Calu3 (cell line): Measurements from ENCODE around the gene HES6. TPM values are rescaled to one million over a fixed set of nuclear protein-coding genes. Genes with fewer than 3 reads are reported as not detected.
A peak's percentile ranks its signal among the peaks of the same experiment; 100 is the strongest.

Source experiments
- BruUV-seq: library from RNA; stranded (reverse); fragments of 400-500 nt; replicated peaks from 2 replicates; lab custom pipeline; 2021; lab: Mats Ljungman, UMichigan
- CTCF ChIA-PET: fragments of 300-600 bp; sonication (Branson Sonifier 250); formaldehyde crosslinking; loops from one replicate; lab custom pipeline; 2022; ENCODE audit warnings: antibody characterized with exemption; lab: Charles Lee
- DNase-seq: peaks from one replicate; pipeline ENCODE4 v3.0.0; 2022
- H3K27ac Mint-ChIP-seq: one replicate; pipeline ENCODE4 v1.8.0; 2022; ENCODE audit warnings: mixed read lengths; ENCODE audit not compliant: unreplicated experiment
- H3K27me3 Mint-ChIP-seq: one replicate; pipeline ENCODE4 v1.8.0; 2022; ENCODE audit warnings: mixed read lengths; ENCODE audit not compliant: unreplicated experiment
- H3K36me3 Mint-ChIP-seq: one replicate; pipeline ENCODE4 v1.8.0; 2022; ENCODE audit warnings: mild to moderate bottlenecking, moderate library complexity, mixed read lengths; ENCODE audit not compliant: insufficient read depth, unreplicated experiment
- H3K4me1 Mint-ChIP-seq: one replicate; pipeline ENCODE4 v1.8.0; 2022; ENCODE audit warnings: mild to moderate bottlenecking, low read depth, mixed read lengths; ENCODE audit not compliant: unreplicated experiment
- H3K4me3 Mint-ChIP-seq: one replicate; pipeline ENCODE4 v1.8.0; 2022; ENCODE audit warnings: mild to moderate bottlenecking, low read depth, moderate library complexity, mixed read lengths; ENCODE audit not compliant: unreplicated experiment
- H3K9me3 Mint-ChIP-seq: one replicate; pipeline ENCODE4 v1.8.0; 2022; ENCODE audit warnings: low read depth, mixed read lengths; ENCODE audit not compliant: unreplicated experiment
- intact Hi-C: fragments of 100-400 bp; cut with micrococcal nuclease; formaldehyde crosslinking; loops from one replicate; pipeline ENCODE4 v1.10.0; 2022; ENCODE audit not compliant: unreplicated experiment
- total RNA-seq: library from RNA; stranded (reverse); gene quantifications from 2 replicates; pipeline ENCODE4 v1.2.3, GENCODE V29; 2022
- TF ChIP-seq, protein P1 (sequence below): fragments of 200-600 bp; IDR thresholded peaks from one replicate; pipeline ENCODE4 v1.8.0; 2022; ENCODE audit warnings: antibody characterized with exemption; ENCODE audit not compliant: unreplicated experiment

The HES6 gene
- total RNA-seq, 1 experiment from 2014 or later = 8.0 TPM

DNA sequence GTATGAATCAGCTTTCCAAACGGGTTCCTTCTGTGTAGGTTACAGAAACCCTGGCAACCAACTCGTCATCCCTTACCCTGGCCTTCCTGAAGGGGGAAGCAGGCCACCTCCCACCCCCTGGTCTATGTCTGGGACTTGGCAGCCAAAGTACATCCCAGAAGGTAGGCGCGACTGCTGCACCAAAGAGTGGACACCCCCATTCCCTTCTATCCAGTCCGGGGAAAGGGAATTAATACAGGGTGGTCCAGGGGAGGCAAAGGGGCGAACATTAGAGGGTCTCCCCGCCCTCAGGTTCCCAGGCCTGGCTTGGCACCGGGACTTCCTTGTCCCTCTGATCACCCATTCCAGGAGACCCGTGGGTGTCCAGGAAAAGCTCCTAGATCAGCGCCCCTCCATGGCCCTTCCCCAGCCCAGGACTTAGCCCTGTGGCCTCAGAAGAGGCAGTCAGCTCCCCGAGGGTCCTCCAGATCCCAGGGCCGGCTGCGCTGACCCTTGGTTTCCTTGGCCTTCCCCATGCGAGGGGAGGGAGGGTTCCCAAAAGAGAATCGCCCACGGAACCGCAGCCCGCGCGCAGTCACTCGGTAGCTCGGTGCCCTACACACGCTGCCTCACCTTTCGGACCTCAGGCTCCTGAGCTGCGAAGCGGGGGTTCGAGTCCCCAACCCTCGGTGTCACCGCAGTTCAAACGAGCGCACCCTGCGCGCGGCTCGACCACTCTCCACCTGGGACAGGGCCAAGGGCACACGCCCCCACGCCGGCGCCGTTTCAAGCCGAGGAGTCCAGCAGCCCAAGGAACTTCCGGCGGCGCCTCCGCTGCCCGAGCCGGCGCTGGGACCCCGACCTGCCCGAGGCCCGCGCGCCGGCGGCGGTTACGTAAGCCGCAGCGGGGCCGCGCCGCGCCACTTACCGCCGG lies 48.2 kb upstream of the HES6 start, which contains the start of gene PER2:
PER2 (minus strand) TSS at position 874 of the 913 bp plus-strand sequence. CDS start 10,674 bp downstream, outside the sequence.
- H3K27ac Mint-ChIP-seq = peak within 1 kb of the TSS; percentile 97
- intact Hi-C loops = loop anchor here (5.0 kb wide), 1 partner anchor 34 kb away; the partner anchor contains the start of gene TRAF3IP1
- no peaks in the 10 kb centered on the region for H3K9me3 Mint-ChIP-seq
- peaks cover 53% of the 10 kb centered on the region for H3K36me3 Mint-ChIP-seq
- peak within 1 kb of the TSS; percentile 90 for H3K4me3 Mint-ChIP-seq
- CTCF ChIA-PET = interaction anchor here (0.7 to 3.0 kb wide), 5 partner anchors 12 to 328 kb away, joined by 3 to 15 read pairs (median 3); no protein-coding TSS in a partner anchor
- no peaks in the 10 kb centered on the region for H3K27me3 Mint-ChIP-seq
- DNase-seq = peak; percentile 85
- no TSS peak for BruUV-seq
- TF ChIP-seq, protein P1, sequence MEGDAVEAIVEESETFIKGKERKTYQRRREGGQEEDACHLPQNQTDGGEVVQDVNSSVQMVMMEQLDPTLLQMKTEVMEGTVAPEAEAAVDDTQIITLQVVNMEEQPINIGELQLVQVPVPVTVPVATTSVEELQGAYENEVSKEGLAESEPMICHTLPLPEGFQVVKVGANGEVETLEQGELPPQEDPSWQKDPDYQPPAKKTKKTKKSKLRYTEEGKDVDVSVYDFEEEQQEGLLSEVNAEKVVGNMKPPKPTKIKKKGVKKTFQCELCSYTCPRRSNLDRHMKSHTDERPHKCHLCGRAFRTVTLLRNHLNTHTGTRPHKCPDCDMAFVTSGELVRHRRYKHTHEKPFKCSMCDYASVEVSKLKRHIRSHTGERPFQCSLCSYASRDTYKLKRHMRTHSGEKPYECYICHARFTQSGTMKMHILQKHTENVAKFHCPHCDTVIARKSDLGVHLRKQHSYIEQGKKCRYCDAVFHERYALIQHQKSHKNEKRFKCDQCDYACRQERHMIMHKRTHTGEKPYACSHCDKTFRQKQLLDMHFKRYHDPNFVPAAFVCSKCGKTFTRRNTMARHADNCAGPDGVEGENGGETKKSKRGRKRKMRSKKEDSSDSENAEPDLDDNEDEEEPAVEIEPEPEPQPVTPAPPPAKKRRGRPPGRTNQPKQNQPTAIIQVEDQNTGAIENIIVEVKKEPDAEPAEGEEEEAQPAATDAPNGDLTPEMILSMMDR = no peak
- H3K4me1 Mint-ChIP-seq = peaks cover 63% of the 10 kb centered on the region

DNA sequence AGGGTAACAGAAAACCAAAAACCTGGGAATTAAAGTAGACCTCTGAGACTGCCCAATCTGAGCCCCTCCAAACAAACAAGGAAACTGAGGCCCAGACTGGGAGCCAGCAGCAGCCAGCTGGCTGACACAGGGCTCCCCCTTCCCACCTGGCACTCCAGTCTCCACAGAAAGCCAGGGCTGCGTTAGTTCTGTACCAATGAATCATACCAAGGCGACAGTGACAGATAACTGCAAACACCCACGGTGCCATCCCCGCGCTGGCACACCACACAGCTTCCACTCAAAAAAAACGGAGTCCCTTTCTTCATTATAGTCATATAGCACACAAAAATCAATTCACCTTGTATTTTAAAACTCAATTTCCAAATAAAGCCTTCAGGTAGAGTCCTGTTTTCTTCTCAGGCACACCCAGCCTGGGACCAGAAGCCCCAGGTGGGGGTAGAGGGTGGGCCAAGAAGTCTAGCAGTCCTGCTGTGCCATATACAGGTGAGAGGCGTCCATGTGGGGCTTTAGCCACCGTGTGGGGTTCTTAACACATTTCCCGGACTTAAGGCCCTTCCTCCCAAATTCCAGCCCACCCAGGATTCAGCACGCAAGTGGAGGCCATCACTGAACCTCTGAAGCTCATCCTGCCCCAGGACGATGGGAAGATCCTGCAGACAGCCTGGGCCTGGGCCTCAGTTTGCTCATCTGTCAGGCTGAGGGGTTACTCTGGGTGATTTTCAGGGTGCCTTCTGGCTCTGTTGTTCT lies 47.3 kb upstream of the HES6 start:
- Mint-ChIP-seq H3K4me3 (peak overlapping the region; percentile 90), H3K4me1 (peaks cover 63% of the 10 kb centered on the region), H3K9me3 (no peaks in the 10 kb centered on the region), H3K27me3 (no peaks in the 10 kb centered on the region), H3K27ac (peak overlapping the region; percentile 97), H3K36me3 (peaks cover 53% of the 10 kb centered on the region)
- peak; percentile 26 for DNase-seq
- TF ChIP-seq, protein P1 = no peak
- BruUV-seq = no TSS peak
- CTCF ChIA-PET = interaction anchor here (0.7 to 3.0 kb wide), 4 partner anchors 18 to 328 kb away, joined by 3 to 15 read pairs (median 4); no protein-coding TSS in a partner anchor
- intact Hi-C loops = loop anchor here (5.0 kb wide), 1 partner anchor 35 kb away; the partner anchor contains the start of gene TRAF3IP1

DNA sequence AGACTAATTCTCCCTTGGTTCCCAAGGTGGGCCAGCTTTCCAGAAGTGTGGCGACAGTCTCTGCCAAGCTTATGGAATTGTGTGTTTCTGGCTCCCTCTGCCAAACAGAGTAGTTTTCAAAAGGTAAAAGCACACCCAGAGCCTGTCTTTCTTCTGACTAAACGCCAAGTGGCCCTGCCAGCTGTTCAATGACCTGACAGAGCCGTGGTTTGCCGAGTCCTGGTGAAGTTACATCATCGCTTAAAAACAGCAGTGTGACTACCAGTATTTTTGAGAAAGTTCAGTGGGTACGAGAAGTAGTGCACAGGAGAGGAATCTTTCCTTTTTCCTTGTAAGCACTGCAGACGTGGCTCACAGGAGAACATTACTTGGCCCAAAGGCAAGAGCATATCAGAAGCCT lies 46.7 kb upstream of the HES6 start:
- peaks cover 63% of the 10 kb centered on the region for H3K4me1 Mint-ChIP-seq
- H3K4me3 Mint-ChIP-seq = peak overlapping the region; percentile 90
- DNase-seq = peak; percentile 62
- no peaks in the 10 kb centered on the region for H3K9me3 Mint-ChIP-seq
- TF ChIP-seq, protein P1 = no peak
- no peaks in the 10 kb centered on the region for H3K27me3 Mint-ChIP-seq
- peak overlapping the region; percentile 97 for H3K27ac Mint-ChIP-seq
- BruUV-seq = TSS peak; percentile 42
- peaks cover 53% of the 10 kb centered on the region for H3K36me3 Mint-ChIP-seq
- CTCF ChIA-PET = interaction anchor here (1.8 to 3.0 kb wide), 2 partner anchors 14 to 19 kb away, joined by 4 to 15 read pairs; no protein-coding TSS in a partner anchor
- intact Hi-C loops = loop anchor here (5.0 kb wide), 1 partner anchor 36 kb away; the partner anchor contains the start of gene TRAF3IP1

DNA sequence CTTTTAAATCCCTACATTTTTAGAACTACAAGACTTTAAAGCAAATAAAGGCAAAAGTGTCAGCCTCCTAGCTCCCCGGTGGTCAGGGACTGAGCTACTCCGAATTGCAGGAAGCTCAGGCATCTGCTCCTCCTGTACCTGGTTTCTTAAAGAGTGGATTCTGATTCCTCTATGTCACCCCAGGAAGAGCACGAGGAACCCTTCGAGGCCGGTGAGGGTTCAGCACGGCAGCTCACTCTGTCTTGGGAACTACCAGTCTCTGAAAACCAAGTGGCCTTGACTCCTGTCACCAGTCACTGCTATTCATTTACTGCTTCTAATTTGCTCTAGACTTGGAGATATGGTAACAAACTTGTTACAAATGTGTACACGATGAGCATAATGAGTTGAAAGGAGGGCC lies 46.3 kb upstream of the HES6 start:
- CTCF ChIA-PET = interaction anchor here (0.6 to 1.8 kb wide), 3 partner anchors 15 to 84 kb away, joined by 3 to 4 read pairs (median 4); no protein-coding TSS in a partner anchor
- Mint-ChIP-seq H3K9me3 (no peaks in the 10 kb centered on the region), H3K27me3 (no peaks in the 10 kb centered on the region), H3K27ac (peak overlapping the region; percentile 97), H3K4me3 (peak overlapping the region; percentile 90), H3K4me1 (peaks cover 63% of the 10 kb centered on the region), H3K36me3 (peaks cover 53% of the 10 kb centered on the region)
- no peak for DNase-seq
- intact Hi-C loops = loop anchor here (5.0 kb wide), 1 partner anchor 36 kb away; the partner anchor contains the start of gene TRAF3IP1
- TF ChIP-seq, protein P1 = no peak
- BruUV-seq = no TSS peak
